Body of pancreas (tissue), 4 donors: ENCODE results near the gene RBM20. TPM values are rescaled to one million over a fixed set of nuclear protein-coding genes. Genes with fewer than 3 reads are reported as not detected.

Experiments
- ATAC-seq: fragments of 150-250 bp; one replicate; pipeline ENCODE4 v1.9.1; 2016
- DNase-seq, 4 donors: peaks; one replicate each; pipeline ENCODE4 v3.0.0-alpha.2; 2019
- H3K27ac ChIP-seq, 4 donors: fragments of 200-600 bp; sonication (generic); 1 replicate in 3 of 4; 2 replicates in 1 of 4; pipeline versions ENCODE4 v1.5.1 to v1.6.1; 2016 to 2019; ENCODE audit warnings: mild to moderate bottlenecking in 1 of 4, mixed read lengths in 1 of 4, moderate library complexity in 1 of 4
- H3K27me3 ChIP-seq, 2 donors: fragments of 200-600 bp; sonication (generic); one replicate each; pipeline ENCODE4 v1.6.0; 2016; ENCODE audit warnings: mild to moderate bottlenecking in 1 of 2
- H3K36me3 ChIP-seq, 2 donors: fragments of 200-600 bp; sonication (generic); replicated peaks in 1 of 2; 2 replicates each; pipeline ENCODE4 v1.5.1; 2016; ENCODE audit warnings: low read depth in 2 of 2; ENCODE audit not compliant: insufficient read depth in 1 of 2
- H3K4me1 ChIP-seq: fragments of 200-600 bp; sonication (generic); one replicate; pipeline ENCODE4 v1.6.0; 2016
- H3K4me3 ChIP-seq, 2 donors: fragments of 200-600 bp; sonication (generic); 1 replicate in 1 of 2; 2 replicates in 1 of 2; pipeline ENCODE4 v1.5.1; 2016 to 2019
- H3K9me3 ChIP-seq, 3 donors: fragments of 200-600 bp; sonication (generic); 1 replicate in 2 of 3; 2 replicates in 1 of 3; pipeline ENCODE4 v1.5.1; 2016
- POLR2A ChIP-seq, 3 donors: fragments of 450-650 bp; IDR thresholded peaks; one replicate each; pipeline ENCODE4 v1.6.1; 2016; ENCODE audit warnings: antibody characterized with exemption in 3 of 3, mild to moderate bottlenecking in 2 of 3
- WGBS, 2 donors: methylation state at CpG; one replicate each; pipeline ENCODE4 v1.1.5; 2017; 5-methylcytosine and 5-hydroxymethylcytosine counted together
- intact Hi-C: fragments of 100-400 bp; cut with DNase I; formaldehyde crosslinking; loops from one replicate; pipeline ENCODE4 v1.15.1; 2023
- total RNA-seq, 2 donors: library from RNA; depleted of rRNA; stranded (reverse); fragments of >200 nt; gene quantifications; one replicate each; pipeline ENCODE4 v1.1.0, GENCODE V29; 2016
- TF ChIP-seq, protein P1 (sequence below), 7 experiments: fragments of 450-650 bp in 4 of 7; fragments of 200-600 bp in 3 of 7; sonication (generic) in 3 of 7; IDR thresholded peaks; one replicate each; pipeline ENCODE4 v1.5.1; 2016 to 2019; ENCODE audit warnings: antibody characterized with exemption in 7 of 7

Gene RBM20
- total RNA-seq, 2 donors from 2014 or later, result 14.5 to 39.4 TPM

GRCh38 chr10:110862961-110863360 lies 218.8 kb downstream of the RBM20 start:
- TF ChIP-seq POLR2A (IDR thresholded peaks at IDR 0.05), result no peak
- TF ChIP-seq, protein P1, sequence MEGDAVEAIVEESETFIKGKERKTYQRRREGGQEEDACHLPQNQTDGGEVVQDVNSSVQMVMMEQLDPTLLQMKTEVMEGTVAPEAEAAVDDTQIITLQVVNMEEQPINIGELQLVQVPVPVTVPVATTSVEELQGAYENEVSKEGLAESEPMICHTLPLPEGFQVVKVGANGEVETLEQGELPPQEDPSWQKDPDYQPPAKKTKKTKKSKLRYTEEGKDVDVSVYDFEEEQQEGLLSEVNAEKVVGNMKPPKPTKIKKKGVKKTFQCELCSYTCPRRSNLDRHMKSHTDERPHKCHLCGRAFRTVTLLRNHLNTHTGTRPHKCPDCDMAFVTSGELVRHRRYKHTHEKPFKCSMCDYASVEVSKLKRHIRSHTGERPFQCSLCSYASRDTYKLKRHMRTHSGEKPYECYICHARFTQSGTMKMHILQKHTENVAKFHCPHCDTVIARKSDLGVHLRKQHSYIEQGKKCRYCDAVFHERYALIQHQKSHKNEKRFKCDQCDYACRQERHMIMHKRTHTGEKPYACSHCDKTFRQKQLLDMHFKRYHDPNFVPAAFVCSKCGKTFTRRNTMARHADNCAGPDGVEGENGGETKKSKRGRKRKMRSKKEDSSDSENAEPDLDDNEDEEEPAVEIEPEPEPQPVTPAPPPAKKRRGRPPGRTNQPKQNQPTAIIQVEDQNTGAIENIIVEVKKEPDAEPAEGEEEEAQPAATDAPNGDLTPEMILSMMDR (IDR thresholded peaks at IDR 0.05), result no peak
- no peak overlapping the region for H3K4me3 ChIP-seq
- H3K9me3 ChIP-seq, result no peaks in the 10 kb centered on the region
- ATAC-seq, result no peak
- DNase-seq, result no peak
- peaks cover 87% of the 10 kb centered on the region for H3K4me1 ChIP-seq
- H3K27ac ChIP-seq, result peak overlapping the region in 3 of 4 donors; percentile 33 to 95 (median 60)
- no peaks in the 10 kb centered on the region for H3K36me3 ChIP-seq
- intact Hi-C loops, result no loop called here
- no peaks in the 10 kb centered on the region for H3K27me3 ChIP-seq
- 57 to 65% methylated on average over 6 of the region's 6 CpGs for WGBS, 2 donors

DNA sequence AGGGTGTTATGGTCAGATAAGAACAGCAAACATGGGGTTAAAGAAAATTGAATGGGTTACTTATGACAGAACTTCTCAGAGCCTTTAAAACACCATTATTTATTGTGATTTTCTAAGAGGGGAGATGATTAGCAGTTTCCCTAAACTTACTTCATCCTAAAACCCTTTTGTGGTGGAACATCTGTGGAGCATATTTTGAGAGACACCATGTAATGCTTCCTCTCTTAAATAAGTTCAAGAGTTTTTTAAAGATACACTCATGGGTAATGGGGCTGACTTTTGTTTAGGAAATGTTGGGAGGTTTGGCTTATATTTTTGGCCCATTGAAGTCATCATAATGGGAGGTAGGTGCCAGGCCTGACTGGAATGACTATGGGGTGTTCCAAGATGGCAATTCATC lies 219.2 kb downstream of the RBM20 start:
- DNase-seq, result no peak
- H3K4me3 ChIP-seq, result no peak overlapping the region
- H3K27me3 ChIP-seq, result no peaks in the 10 kb centered on the region
- peak overlapping the region in 1 of 4 donors; percentile 60 for H3K27ac ChIP-seq
- peaks cover 87% of the 10 kb centered on the region for H3K4me1 ChIP-seq
- no peaks in the 10 kb centered on the region for H3K9me3 ChIP-seq
- H3K36me3 ChIP-seq, result no peaks in the 10 kb centered on the region
- no peak for TF ChIP-seq POLR2A (IDR thresholded peaks at IDR 0.05)
- intact Hi-C loops, result no loop called here
- no peak for ATAC-seq

DNA sequence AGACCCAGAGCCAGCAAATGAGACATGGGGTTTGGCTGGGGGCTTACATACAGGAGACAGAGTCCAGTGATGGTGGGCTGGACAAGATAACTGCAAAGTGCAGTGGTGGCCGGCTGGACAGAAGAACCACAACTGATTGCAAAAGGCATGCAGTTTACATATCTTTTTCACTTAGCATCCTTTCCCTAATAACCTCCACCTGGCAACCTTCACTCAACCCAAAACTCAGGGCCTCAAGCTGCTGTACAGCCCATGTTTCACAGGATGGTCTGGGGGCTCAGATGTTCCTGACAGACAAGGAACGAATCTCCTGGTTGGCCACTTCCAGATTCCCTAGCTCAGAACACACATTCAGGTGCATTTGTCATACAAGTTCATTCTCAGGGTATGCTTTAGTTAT lies 219.8 kb downstream of the RBM20 start:
- no peak overlapping the region for H3K4me3 ChIP-seq
- DNase-seq (no peak), ATAC-seq (no peak)
- peaks cover 87% of the 10 kb centered on the region for H3K4me1 ChIP-seq
- no peaks in the 10 kb centered on the region for H3K9me3 ChIP-seq
- H3K27me3 ChIP-seq, result no peaks in the 10 kb centered on the region
- H3K36me3 ChIP-seq, result no peaks in the 10 kb centered on the region
- TF ChIP-seq, protein P1 (IDR thresholded peaks at IDR 0.05), result no peak
- TF ChIP-seq POLR2A (IDR thresholded peaks at IDR 0.05), result no peak
- peak overlapping the region in 3 of 4 donors; percentile 11 to 83 (median 45) for H3K27ac ChIP-seq
- 84 to 90% methylated on average over 2 of the region's 2 CpGs for WGBS, 2 donors
- intact Hi-C loops, result no loop called here

GRCh38 chr10:110864662-110865140 lies 220.6 kb downstream of the RBM20 start:
- no peaks in the 10 kb centered on the region for H3K27me3 ChIP-seq
- WGBS, 2 donors, result 47 to 63% methylated on average over 6 of the region's 6 CpGs
- H3K9me3 ChIP-seq, result no peaks in the 10 kb centered on the region
- TF ChIP-seq, protein P1 (IDR thresholded peaks at IDR 0.05), result no peak
- TF ChIP-seq POLR2A (IDR thresholded peaks at IDR 0.05), result no peak
- peak overlapping the region; percentile 11 to 83 (median 54) for H3K27ac ChIP-seq
- H3K4me3 ChIP-seq, result no peak overlapping the region
- DNase-seq (peak in 2 of 4 donors; percentile 35 to 70), ATAC-seq (no peak)
- peaks cover 87% of the 10 kb centered on the region for H3K4me1 ChIP-seq
- no peaks in the 10 kb centered on the region for H3K36me3 ChIP-seq
- intact Hi-C loops, result no loop called here

- Histone ChIP-seq H3K4me1 (peaks cover 87% of the 10 kb centered on the region), H3K9me3 (no peaks in the 10 kb centered on the region), H3K4me3 (no peak overlapping the region), H3K27ac (peak overlapping the region in 3 of 4 donors; percentile 45 to 83 (median 63)), H3K27me3 (no peaks in the 10 kb centered on the region), H3K36me3 (no peaks in the 10 kb centered on the region)
- 53 to 55% methylated on average over 6 of the region's 6 CpGs for WGBS, 2 donors
- no peak for TF ChIP-seq POLR2A (IDR thresholded peaks at IDR 0.05)
- TF ChIP-seq, protein P1 (IDR thresholded peaks at IDR 0.05), result no peak
- intact Hi-C loops, result no loop called here
- ATAC-seq (no peak), DNase-seq (no peak)
These were observed 221.2 kb downstream of the RBM20 start for GRCh38 chr10:110865186-110865808.
